WTC11 (cell line): ENCODE measurements around the gene PUS7.

Experiments used
- CREB1 ChIP-seq: sonication (generic); formaldehyde crosslinking; IDR thresholded peaks from 2 replicates; pipeline ENCODE4 v1.8.0; 2023; ENCODE audit warnings: mild to moderate bottlenecking, missing genetic modification reagents
- CTCF ChIP-seq: fragments of 200-600 bp; IDR thresholded peaks from 2 replicates; pipeline ENCODE4 v1.8.0; 2022; ENCODE audit warnings: antibody characterized with exemption
- E2F1 ChIP-seq: sonication (generic); formaldehyde crosslinking; IDR thresholded peaks from 2 replicates; pipeline ENCODE4 v1.8.0; 2022; ENCODE audit warnings: mild to moderate bottlenecking, missing genetic modification reagents
- E2F5 ChIP-seq: sonication (generic); formaldehyde crosslinking; IDR thresholded peaks from 2 replicates; pipeline ENCODE4 v1.8.1; 2022; ENCODE audit warnings: mild to moderate bottlenecking, moderate library complexity, missing genetic modification reagents
- ELF4 ChIP-seq: sonication (generic); formaldehyde crosslinking; IDR thresholded peaks from 2 replicates; pipeline ENCODE4 v1.8.1; 2022; ENCODE audit warnings: low read depth, mild to moderate bottlenecking, moderate library complexity, missing genetic modification reagents
- SP1 ChIP-seq: sonication (generic); formaldehyde crosslinking; conservative IDR thresholded peaks from 2 replicates; pipeline ENCODE4 v1.8.1; 2022; ENCODE audit warnings: missing genetic modification reagents
- USF1 ChIP-seq: sonication (generic); formaldehyde crosslinking; IDR thresholded peaks from 2 replicates; pipeline ENCODE4 v1.8.0; 2022; ENCODE audit warnings: mild to moderate bottlenecking, missing genetic modification reagents

GRCh38 chr7:105480931-105481330, 41.1 kb downstream of the PUS7 start:
- TF ChIP-seq SP1 (CRISPR knock-in tag): no peak
- no peak for TF ChIP-seq CTCF
- TF ChIP-seq USF1 (CRISPR knock-in tag): no peak
- no peak for TF ChIP-seq ELF4
- no peak for TF ChIP-seq E2F5 (CRISPR knock-in tag)
- TF ChIP-seq CREB1: no peak
- TF ChIP-seq E2F1: no peak
